AG09309 (cell line): ENCODE data around the gene TOR2A.
"Not testable (repeated sequence)": the region's sequence is repeated elsewhere in the genome, so short reads cannot be mapped to it uniquely, and the experiment has no call there.

Experiments used
- DNase-seq: peaks from one replicate; pipeline ENCODE4 v3.0.0-alpha.2; 2010; ENCODE audit warnings: low read depth
- H3K4me3 ChIP-seq: 2 replicates; pipeline ENCODE4 v1.5.1; 2011; ENCODE audit warnings: mild to moderate bottlenecking, low read depth, low read length, moderate library complexity; ENCODE audit not compliant: control insufficient read depth
- CTCF ChIP-seq: IDR thresholded peaks from 2 replicates; pipeline ENCODE4 v1.5.1; 2011; ENCODE audit warnings: mild to moderate bottlenecking, low read depth, low read length, inconsistent platforms; ENCODE audit not compliant: insufficient read depth, control insufficient read depth; ENCODE audit errors: missing control alignments

The TOR2A gene

GRCh38 chr9:127761061-127761460, 26.0 kb upstream of the TOR2A start:
- no peak for TF ChIP-seq CTCF
- no peak overlapping the region for H3K4me3 ChIP-seq
- no peak for DNase-seq

GRCh38 chr9:127758843-127759242, 23.7 kb upstream of the TOR2A start:
- DNase-seq: no peak
- no peak overlapping the region for H3K4me3 ChIP-seq
- TF ChIP-seq CTCF: no peak

GRCh38 chr9:127756776-127757175, 21.7 kb upstream of the TOR2A start:
- H3K4me3 ChIP-seq, DNase-seq: not testable (repeated sequence)

- TF ChIP-seq CTCF: no peak
- DNase-seq: no peak
- no peak overlapping the region for H3K4me3 ChIP-seq
Measured at GRCh38 chr9:127756233-127756632, 21.1 kb upstream of the TOR2A start.

- no peak for TF ChIP-seq CTCF
- no peak for DNase-seq
- H3K4me3 ChIP-seq: no peak overlapping the region
Measured at GRCh38 chr9:127755061-127756060, 20.3 kb upstream of the TOR2A start.

GRCh38 chr9:127754099-127755060, 19.3 kb upstream of the TOR2A start:
- H3K4me3 ChIP-seq: no peak overlapping the region
- no peak for DNase-seq
- TF ChIP-seq CTCF: no peak
